ENCODE data around the gene DTNB.
A peak's percentile ranks its signal among the peaks of the same experiment; 100 is the strongest.

Gene DTNB

DNA sequence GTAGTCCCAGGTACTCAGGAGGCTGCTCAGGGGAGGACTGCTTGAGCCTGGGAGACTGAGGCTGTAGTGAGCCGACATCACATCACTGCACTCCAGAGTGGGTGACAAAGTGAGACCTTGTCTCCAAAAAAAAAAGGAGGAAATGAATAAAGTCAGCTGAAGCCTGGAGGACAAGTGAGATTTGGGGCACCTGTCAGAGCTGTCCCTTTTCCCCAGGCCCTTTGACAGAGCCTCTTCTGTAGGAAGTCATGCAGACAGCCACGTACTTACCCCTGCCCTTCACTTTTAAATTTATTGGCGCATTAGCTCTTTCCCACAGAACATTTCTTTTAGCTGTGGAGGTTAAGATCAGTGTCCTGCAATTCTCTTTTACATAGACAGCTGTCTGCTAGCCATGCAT, 180.7 kb downstream of the DTNB start:
- no peak for DNase-seq

DNA sequence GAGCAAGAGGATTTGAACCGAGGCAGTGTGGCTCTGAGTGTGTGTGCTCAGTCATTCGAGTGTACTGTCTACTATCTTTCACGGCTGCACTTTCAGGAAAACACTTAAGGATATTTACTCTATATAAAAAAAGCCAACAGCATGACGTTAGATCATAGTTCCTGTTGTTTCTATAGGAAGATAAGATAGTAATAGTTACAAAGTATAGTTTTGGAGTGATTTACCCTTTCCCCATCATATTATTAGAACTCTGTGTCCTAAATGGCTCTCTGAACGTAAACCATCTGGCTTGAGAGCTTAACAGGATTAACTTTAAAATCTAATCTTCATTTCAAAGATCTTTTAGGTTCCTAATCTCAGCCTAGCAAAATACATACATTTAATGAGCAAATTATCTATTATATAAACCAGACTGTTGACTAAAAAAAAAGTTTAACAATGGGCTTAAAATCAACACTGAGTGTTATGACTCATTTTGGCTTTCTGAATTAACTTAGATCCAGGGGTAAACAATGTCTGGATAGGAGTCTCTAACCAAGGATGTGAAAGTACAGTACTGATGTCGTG, 181.3 kb downstream of the DTNB start:
- DNase-seq = no peak

DNA sequence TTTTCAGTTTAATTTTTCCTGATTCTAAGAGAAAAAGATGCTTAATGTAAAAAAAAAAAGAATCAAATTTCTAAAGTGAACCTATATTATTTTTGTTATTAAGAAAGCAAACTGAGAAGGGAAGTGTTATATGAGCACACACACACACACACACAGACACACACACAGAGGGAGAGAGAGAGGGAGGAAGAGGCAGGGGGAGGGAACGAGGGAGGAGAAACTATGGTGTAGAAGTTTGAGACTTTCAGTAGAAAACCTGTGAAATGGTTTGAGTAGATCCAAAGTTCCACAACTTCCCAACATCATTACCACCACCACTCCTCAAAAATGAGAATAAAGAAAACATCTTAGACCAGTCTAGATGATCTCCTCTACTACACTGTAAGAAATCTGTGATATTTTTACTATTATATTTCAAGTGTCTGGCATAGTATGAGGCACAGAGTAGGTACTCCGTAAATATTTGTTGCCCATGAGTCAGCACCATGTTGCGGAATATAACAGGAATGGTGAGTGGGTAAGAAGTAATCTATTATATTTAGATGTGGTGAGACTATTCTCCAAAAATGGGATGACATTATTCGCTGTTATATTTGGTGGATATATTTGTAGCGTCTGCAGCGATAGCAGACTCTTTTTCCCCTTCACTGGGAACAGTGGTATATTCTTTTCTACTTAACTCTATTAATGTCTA, 182.2 kb downstream of the DTNB start:
- DNase-seq = no peak

- DNase-seq = no peak
Observed at GRCh38 chr2:25490217-25490616, 183.2 kb downstream of the DTNB start.

DNA sequence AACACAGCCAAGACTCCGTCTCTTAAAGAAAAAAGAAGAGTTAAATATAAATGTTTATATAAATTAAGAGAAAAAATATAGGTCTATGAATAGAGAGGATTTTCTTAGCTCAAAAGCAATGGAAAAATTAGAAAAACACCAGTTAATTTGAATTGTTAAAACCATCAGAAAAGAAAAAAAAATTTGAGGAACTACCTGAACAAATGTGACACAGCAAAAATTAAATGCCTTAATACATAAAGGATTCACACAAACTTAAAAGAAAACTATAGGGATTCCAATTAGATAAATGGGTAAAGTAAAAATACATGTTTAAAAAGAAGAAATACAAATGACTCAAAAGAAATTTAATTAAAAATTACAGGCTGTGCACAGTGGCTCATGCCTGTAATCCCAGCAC, 183.7 kb downstream of the DTNB start:
- DNase-seq = no peak

DNA sequence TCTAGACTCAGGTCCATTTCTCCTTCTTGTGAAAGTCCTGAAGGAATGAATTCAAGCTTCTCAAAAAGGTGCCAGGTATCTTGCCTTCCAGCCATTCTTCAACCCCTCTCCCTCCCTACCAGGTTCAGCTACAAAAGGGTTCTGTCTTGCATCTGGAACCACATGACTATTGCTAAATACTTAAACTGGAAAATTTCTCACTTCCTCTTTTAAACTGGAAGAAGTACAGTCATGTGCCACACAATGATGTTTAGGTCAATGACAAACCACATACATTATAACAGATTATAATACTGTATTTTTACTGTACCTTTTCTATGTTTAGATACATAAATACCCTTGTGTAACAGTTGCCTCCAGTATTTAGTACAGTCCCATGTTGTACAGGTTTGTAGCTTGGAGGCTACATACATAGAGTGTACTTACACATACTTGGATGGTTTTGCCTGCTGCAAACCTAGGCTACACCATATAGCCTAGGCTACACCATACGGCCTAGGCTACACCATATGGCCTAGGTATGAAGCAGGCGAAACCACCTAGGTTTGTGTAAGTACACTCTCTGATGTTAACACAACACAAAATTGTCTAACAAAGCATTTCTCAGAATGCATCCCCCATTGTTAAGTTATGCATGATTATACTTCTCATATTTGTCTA, 189.6 kb downstream of the DTNB start:
- DNase-seq = peak; percentile 90 to 91

DNA sequence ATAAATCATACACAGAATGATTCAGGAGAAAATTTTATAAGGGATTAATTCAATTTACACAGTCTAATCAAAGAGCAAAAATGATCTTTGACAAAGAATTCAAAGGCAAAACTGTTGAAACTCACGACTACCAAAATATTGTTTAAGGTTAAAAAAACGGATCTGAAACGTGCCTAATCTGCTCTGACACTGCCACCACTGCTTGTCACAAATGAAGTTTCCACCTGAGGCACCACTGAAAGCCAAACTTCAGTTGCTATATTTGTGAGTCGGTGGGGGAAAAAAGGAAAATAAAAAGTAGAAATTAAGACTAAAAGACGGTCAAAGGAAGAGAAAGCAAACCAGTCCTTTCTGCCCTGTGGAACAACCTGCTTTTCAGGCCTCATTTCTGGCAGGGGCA, 191.0 kb downstream of the DTNB start:
- DNase-seq = no peak

DNA sequence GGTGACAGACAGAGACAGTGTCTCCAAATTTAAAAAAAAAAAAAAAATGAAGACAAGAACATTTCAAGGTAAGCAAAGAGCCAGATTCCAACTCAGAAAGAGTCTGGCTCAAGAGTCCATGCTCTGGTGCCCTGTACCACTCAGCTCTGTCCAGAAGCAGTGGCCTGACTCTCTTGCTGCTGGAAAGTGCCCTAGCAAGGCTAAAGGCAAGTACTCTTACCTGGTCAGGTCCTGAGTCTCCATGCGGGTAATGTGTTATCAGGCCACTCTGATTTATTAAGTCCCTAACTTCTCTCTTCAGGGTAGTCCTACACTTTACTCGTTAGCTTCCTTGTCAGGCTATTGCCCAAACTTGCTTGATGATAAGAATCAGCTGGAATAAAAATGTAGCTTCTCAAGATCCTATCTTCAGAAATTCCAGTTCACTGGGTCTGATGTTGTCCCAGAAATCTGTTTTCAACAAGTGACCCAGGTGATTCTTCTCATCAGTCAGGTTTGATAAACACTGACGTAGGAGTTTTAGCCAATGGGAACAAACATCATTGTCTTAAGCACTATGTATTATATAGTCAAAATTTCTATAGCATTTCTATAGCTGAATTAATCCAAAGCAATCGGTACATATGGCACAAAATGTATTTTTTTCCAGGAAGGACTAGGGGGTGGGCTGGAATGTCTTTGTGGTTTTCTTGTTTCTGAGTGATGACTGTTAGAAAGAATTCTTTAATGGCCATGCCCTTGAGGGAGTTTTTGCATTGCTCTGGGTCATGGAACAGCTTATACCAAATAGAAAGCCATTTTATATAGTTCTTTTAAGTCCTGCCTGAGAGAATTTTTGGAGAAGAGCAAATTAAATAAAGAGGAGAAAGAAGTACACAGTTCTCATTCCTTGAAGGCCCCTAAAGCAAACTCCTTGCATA, 191.7 kb downstream of the DTNB start:
- DNase-seq = no peak

DNA sequence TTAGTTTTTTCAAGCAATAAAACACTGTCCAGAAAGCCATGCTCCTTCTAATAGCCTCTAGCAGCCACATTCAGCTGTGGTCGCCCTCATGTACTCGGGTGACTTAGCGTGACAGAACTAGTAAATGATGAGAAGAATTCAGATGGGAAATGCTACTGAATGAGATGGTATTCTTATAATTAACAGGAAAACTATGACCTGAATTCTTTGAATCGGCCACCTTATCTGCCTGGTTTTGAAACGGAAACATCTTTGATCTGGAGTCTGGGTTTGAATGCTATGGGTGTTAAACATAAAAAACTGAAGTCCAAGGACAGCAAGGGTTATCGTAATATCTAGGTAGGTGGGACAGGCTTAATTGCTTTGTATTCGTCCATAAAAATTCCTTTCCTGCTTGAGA, 192.8 kb downstream of the DTNB start:
- DNase-seq = no peak

- DNase-seq = no peak
Observed at GRCh38 chr2:25479761-25480160, 193.6 kb downstream of the DTNB start.

GRCh38 chr2:25478736-25479135, 194.6 kb downstream of the DTNB start:
- no peak for DNase-seq

GRCh38 chr2:25473758-25474340, 199.5 kb downstream of the DTNB start:
- DNase-seq = no peak

DNA sequence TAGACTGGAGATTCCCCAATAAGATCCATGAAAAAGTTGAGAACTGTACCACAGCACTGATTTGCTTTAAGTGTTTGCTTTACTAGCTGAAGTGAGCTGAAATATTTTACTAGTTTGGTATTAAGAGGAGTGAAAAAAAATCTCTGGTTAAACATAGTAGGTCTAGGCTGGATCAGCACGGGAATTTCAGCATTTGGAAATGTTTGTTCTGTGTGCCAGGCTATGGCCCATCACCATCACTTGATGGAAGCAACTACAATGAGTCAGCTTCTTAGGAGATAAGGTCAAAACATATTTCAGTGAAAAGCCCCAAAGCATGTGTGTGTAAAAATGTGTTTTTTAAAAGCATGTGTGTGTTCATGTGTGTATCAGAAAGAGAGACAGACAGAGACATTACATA, 200.2 kb downstream of the DTNB start:
- no peak for DNase-seq

- DNase-seq = no peak
Observed at GRCh38 chr2:25470806-25471205, 202.6 kb downstream of the DTNB start.

- DNase-seq = no peak
Observed at GRCh38 chr2:25467743-25468142, 205.6 kb downstream of the DTNB start.

DNA sequence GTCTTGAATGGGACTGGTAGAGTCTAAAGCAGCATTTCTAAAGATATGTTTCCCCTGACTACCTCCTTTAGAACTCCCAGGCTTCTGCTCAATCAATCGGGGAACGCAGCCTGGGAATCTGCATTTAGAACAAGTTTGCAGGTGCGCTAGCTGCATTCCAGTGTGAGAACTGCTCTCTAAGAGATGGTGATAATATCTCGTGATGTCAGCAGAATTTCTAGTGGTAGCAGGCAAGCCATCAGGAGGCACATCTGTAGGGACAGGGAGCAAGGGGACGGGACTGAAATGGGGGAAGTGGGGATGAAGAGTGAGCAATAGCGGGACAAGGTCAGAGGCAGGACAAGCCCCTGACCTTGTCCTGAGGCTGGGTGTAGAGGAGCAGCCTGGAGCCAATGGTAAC, 211.4 kb downstream of the DTNB start:
- DNase-seq = no peak

GRCh38 chr2:25460261-25460905, 213.0 kb downstream of the DTNB start:
- DNase-seq = no peak

DNA sequence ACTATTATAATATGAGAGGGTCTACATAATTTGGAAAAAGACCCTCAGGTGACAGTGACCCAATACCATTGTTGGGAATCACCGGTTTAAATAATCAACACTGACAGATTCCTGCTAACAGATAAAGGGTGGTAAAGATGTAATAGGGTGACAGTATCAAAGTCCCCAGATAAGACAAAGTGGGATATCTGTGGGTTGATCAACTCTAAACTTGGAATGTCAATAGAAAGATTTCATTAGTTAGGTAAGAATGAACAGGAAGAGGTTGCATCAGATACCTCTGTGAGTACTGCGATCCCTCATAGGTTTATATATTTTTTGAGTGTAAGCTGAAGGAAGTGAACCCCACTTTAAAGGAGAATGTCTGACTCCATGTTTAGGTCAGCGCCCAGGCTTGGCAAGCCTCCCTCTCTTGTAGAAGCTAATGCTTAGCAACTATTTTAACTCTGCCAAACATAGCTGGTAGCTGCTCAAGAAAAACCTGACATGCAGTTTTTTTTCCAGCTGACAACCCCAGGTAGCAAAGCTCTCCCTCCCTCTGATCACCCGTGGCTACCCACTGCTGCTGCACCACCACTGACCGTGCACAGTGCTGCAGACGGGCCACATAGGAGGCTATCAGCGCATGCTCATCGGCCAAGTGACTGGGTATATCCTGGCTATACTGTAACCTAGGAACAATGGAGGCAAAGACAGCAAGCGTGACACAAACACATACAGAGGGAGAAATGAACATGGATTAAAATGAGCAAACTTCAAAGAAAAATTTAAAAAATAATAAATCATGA, 218.4 kb downstream of the DTNB start:
- no peak for DNase-seq

- DNase-seq = no peak
Observed at GRCh38 chr2:25453199-25453905, 220.0 kb downstream of the DTNB start.

DNA sequence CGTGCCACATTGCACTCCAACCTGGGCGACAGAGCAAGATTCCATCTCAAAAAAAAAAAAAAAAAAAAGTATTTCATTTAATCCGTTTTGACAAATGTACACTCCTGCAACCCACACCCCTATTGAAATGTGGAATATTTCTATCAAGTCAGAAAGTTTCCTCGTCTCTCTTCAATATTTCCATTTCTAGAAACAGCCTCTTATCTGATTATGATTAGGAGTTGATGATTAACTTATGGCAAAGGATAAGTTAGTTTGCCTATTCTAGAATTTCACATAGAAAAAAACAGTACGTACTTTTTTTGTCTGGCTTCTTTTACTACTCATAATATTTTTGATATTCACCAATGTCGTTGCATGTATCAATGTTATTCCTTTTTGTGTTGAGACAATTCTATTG, 224.6 kb downstream of the DTNB start:
- DNase-seq = no peak

DNA sequence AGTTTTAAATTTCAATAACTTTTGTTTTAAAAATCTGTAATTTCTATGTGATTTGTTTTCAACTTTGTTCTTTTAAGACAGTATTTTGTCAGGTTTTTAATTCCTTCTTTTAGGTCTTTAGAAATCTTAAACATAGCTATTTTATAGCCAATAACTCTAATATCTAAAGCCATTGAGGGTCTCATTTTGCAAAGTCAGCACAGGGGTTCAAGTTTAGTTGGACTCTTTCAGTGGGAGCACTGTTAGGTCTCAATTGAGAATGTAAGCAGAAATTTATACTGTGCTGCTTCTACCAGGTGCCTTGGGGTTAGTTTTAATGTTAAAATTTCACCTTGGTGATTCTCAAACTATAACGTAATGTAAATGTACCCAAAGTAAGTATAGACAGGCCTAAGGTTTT, 226.4 kb downstream of the DTNB start:
- no peak for DNase-seq

Data from Kasumi-1 (cell line).